ENCODE results near the gene NF1. TPM values are rescaled to one million over a fixed set of nuclear protein-coding genes. Genes with fewer than 3 reads are reported as not detected.
"Not testable (repeated sequence)": the region's sequence is repeated elsewhere in the genome, so short reads cannot be mapped to it uniquely, and the experiment has no call there.

NF1 gene
- total RNA-seq, 1 donor from 2014 or later = 53.1 TPM

- H3K36me3 ChIP-seq = peaks cover 75% of the 10 kb centered on the region
- H3K9me3 ChIP-seq = no peaks in the 10 kb centered on the region
- H3K4me3 ChIP-seq = no peak overlapping the region
- no peak for TF ChIP-seq CTCF (IDR thresholded peaks at IDR 0.05)
- H3K27me3 ChIP-seq (ENCODE audit: low read depth) = no peaks in the 10 kb centered on the region
- H3K27ac ChIP-seq = no peak overlapping the region
- ATAC-seq (no peak), DNase-seq (no peak)
- intact Hi-C loops (cut with DNase I) = no loop called here
- no peaks in the 10 kb centered on the region for H3K4me1 ChIP-seq
These were observed 245.3 kb downstream of the NF1 start for GRCh38 chr17:31339906-31340661.

GRCh38 chr17:31345191-31345747 is 250.5 kb downstream of the NF1 start:
- H3K9me3 ChIP-seq; H3K4me1 ChIP-seq; ATAC-seq; H3K4me3 ChIP-seq; H3K27me3 ChIP-seq (ENCODE audit: low read depth); H3K27ac ChIP-seq; intact Hi-C loops (cut with DNase I); DNase-seq: not testable (repeated sequence)
- peaks cover 58% of the 10 kb centered on the region for H3K36me3 ChIP-seq

- ATAC-seq (no peak), DNase-seq (no peak)
- Histone ChIP-seq H3K4me1 (no peaks in the 10 kb centered on the region), H3K9me3 (no peaks in the 10 kb centered on the region), H3K36me3 (peaks cover 62% of the 10 kb centered on the region), H3K4me3 (no peak overlapping the region), H3K27me3 (ENCODE audit: low read depth) (no peaks in the 10 kb centered on the region), H3K27ac (no peak overlapping the region)
- intact Hi-C loops (cut with DNase I) = no loop called here
- TF ChIP-seq CTCF (IDR thresholded peaks at IDR 0.05) = no peak
These were observed 254.7 kb downstream of the NF1 start for GRCh38 chr17:31349454-31349853.

- Histone ChIP-seq H3K27ac (no peak overlapping the region), H3K9me3 (no peaks in the 10 kb centered on the region), H3K4me3 (no peak overlapping the region), H3K36me3 (peaks cover 88% of the 10 kb centered on the region), H3K27me3 (ENCODE audit: low read depth) (no peaks in the 10 kb centered on the region), H3K4me1 (no peaks in the 10 kb centered on the region)
- intact Hi-C loops (cut with DNase I) = no loop called here
- no peak for TF ChIP-seq CTCF (IDR thresholded peaks at IDR 0.05)
- DNase-seq (no peak), ATAC-seq (no peak)
These were observed 261.2 kb downstream of the NF1 start for GRCh38 chr17:31355935-31356334.

GRCh38 chr17:31357091-31357490 is 262.3 kb downstream of the NF1 start:
- no peak overlapping the region for H3K4me3 ChIP-seq
- DNase-seq (no peak), ATAC-seq (no peak)
- H3K9me3 ChIP-seq = no peaks in the 10 kb centered on the region
- H3K36me3 ChIP-seq = peaks cover 91% of the 10 kb centered on the region
- no peaks in the 10 kb centered on the region for H3K27me3 ChIP-seq (ENCODE audit: low read depth)
- intact Hi-C loops (cut with DNase I) = no loop called here
- H3K27ac ChIP-seq = no peak overlapping the region
- TF ChIP-seq CTCF (IDR thresholded peaks at IDR 0.05) = no peak
- H3K4me1 ChIP-seq = no peaks in the 10 kb centered on the region

- ATAC-seq (no peak), DNase-seq (no peak)
- Histone ChIP-seq H3K27me3 (ENCODE audit: low read depth) (no peaks in the 10 kb centered on the region), H3K4me3 (no peak overlapping the region), H3K4me1 (no peaks in the 10 kb centered on the region), H3K36me3 (peaks cover 91% of the 10 kb centered on the region), H3K27ac (no peak overlapping the region), H3K9me3 (no peaks in the 10 kb centered on the region)
- intact Hi-C loops (cut with DNase I) = no loop called here
- TF ChIP-seq CTCF (IDR thresholded peaks at IDR 0.05) = no peak
These were observed 263.1 kb downstream of the NF1 start for GRCh38 chr17:31357839-31358394.

Data from lower lobe of right lung (tissue), 2 donors.